HEK293 (cell line): ENCODE data around the gene IGSF21.
A peak's percentile ranks its signal among the peaks of the same experiment; 100 is the strongest.

Experiments
- CTCF ChIA-PET: fragments of 350-600 bp; formaldehyde crosslinking; extraction: SDS; loops from one replicate; lab custom pipeline; 2021; ENCODE audit warnings: antibody characterized with exemption; lab: Yijun Ruan, JAX
- POLR2A ChIA-PET: fragments of 300-600 bp; formaldehyde crosslinking; extraction: SDS; loops from one replicate; lab custom pipeline; 2020; ENCODE audit warnings: antibody characterized with exemption, inconsistent platforms; lab: Yijun Ruan, JAX
- H3K27ac ChIP-seq: fragments of 200-500 bp; sonication (Bioruptor generic); 2 replicates; pipeline ENCODE4 v1.5.1; 2014; ENCODE audit warnings: low read depth, low read length, control low read depth, inconsistent platforms; ENCODE audit errors: extremely low read depth
- H3K36me3 ChIP-seq, 2 experiments: fragments of 200-500 bp in 1 of 2; sonication (Bioruptor generic) in 1 of 2; 1 replicate in 1 of 2; 2 replicates in 1 of 2; pipeline ENCODE4 v1.5.1; 2014 to 2017; ENCODE audit warnings: inconsistent platforms in 2 of 2, low read length in 2 of 2; ENCODE audit not compliant: control insufficient read depth in 2 of 2, insufficient read depth in 1 of 2
- H3K4me1 ChIP-seq: fragments of 200-500 bp; sonication (Bioruptor generic); 2 replicates; pipeline ENCODE4 v1.5.1; 2014; ENCODE audit warnings: mild to moderate bottlenecking, low read length, inconsistent platforms; ENCODE audit not compliant: control insufficient read depth, insufficient read depth
- H3K4me3 ChIP-seq: 2 replicates; pipeline ENCODE4 v1.5.1; 2011; ENCODE audit warnings: low read depth, mild to moderate bottlenecking, control low read depth, low read length, moderate library complexity
- H3K9me3 ChIP-seq: fragments of 200-500 bp; sonication (Bioruptor generic); 2 replicates; pipeline ENCODE4 v1.5.1; 2014; ENCODE audit warnings: low read depth, low read length, inconsistent platforms; ENCODE audit not compliant: control insufficient read depth, insufficient read depth
- EGR2 ChIP-seq: fragments of 450-650 bp; formaldehyde crosslinking; IDR thresholded peaks from 2 replicates; pipeline ENCODE4 v1.5.1; 2016; ENCODE audit warnings: low read depth, missing biosample characterization, missing genetic modification characterization
- GLI4 ChIP-seq: fragments of 450-650 bp; formaldehyde crosslinking; IDR thresholded peaks from 2 replicates; pipeline ENCODE4 v1.5.1; 2016; ENCODE audit warnings: missing biosample characterization, missing genetic modification characterization
- GLIS1 ChIP-seq: fragments of 450-650 bp; formaldehyde crosslinking; IDR thresholded peaks from 2 replicates; pipeline ENCODE4 v1.5.1; 2016; ENCODE audit warnings: missing biosample characterization, missing genetic modification characterization
- GLIS2 ChIP-seq: fragments of 450-650 bp; formaldehyde crosslinking; IDR thresholded peaks from 2 replicates; pipeline ENCODE4 v1.5.1; 2016; ENCODE audit warnings: missing biosample characterization, missing genetic modification characterization
- KLF1 ChIP-seq: fragments of 450-650 bp; formaldehyde crosslinking; IDR thresholded peaks from 2 replicates; pipeline ENCODE4 v1.5.1; 2016; ENCODE audit warnings: missing biosample characterization, missing genetic modification characterization
- OSR2 ChIP-seq: fragments of 450-650 bp; formaldehyde crosslinking; IDR thresholded peaks from 2 replicates; pipeline ENCODE4 v1.5.1; 2016; ENCODE audit warnings: missing biosample characterization, missing genetic modification characterization
- PRDM1 ChIP-seq: fragments of 450-650 bp; formaldehyde crosslinking; IDR thresholded peaks from 2 replicates; pipeline ENCODE4; 2016; ENCODE audit warnings: missing biosample characterization, missing genetic modification characterization
- SP2 ChIP-seq: fragments of 450-650 bp; formaldehyde crosslinking; IDR thresholded peaks from 2 replicates; pipeline ENCODE4 v1.5.1; 2016; ENCODE audit warnings: missing biosample characterization, missing genetic modification characterization
- SP3 ChIP-seq: fragments of 450-650 bp; formaldehyde crosslinking; IDR thresholded peaks from 2 replicates; pipeline ENCODE4 v1.5.1; 2016; ENCODE audit warnings: missing biosample characterization, missing genetic modification characterization
- ZBTB20 ChIP-seq: fragments of 450-650 bp; formaldehyde crosslinking; IDR thresholded peaks from 2 replicates; pipeline ENCODE4 v1.5.1; 2016; ENCODE audit warnings: missing biosample characterization, missing genetic modification characterization
- ZNF132 ChIP-seq: fragments of 450-650 bp; formaldehyde crosslinking; IDR thresholded peaks from 2 replicates; pipeline ENCODE4 v1.5.1; 2017; ENCODE audit warnings: missing biosample characterization, missing genetic modification characterization, borderline replicate concordance
- ZNF138 ChIP-seq: fragments of 450-650 bp; formaldehyde crosslinking; IDR thresholded peaks from 2 replicates; pipeline ENCODE4 v1.5.1; 2016; ENCODE audit warnings: missing biosample characterization, missing genetic modification characterization, borderline replicate concordance
- ZNF274 ChIP-seq, 2 experiments: fragments of 200-500 bp in 1 of 2; fragments of 450-650 bp in 1 of 2; sonication (Bioruptor generic) in 1 of 2; formaldehyde crosslinking in 1 of 2; IDR thresholded peaks; 2 replicates each; pipeline versions ENCODE4 v1.5.1 to v1.6.1; 2014 to 2016; ENCODE audit warnings: borderline replicate concordance in 1 of 2, inconsistent platforms in 1 of 2, low read length in 1 of 2, missing biosample characterization in 1 of 2, missing genetic modification characterization in 1 of 2
- ZNF302 ChIP-seq: fragments of 450-650 bp; formaldehyde crosslinking; IDR thresholded peaks from 2 replicates; pipeline ENCODE4 v1.5.1; 2016; ENCODE audit warnings: missing biosample characterization, missing genetic modification characterization, low read depth
- ZNF311 ChIP-seq: fragments of 450-650 bp; formaldehyde crosslinking; IDR thresholded peaks from 2 replicates; pipeline ENCODE4 v1.5.1; 2017; ENCODE audit warnings: missing biosample characterization, missing genetic modification characterization, borderline replicate concordance
- ZNF366 ChIP-seq: fragments of 450-650 bp; formaldehyde crosslinking; conservative IDR thresholded peaks from 2 replicates; pipeline ENCODE4 v1.5.1; 2016; ENCODE audit warnings: missing biosample characterization, missing genetic modification characterization
- ZNF423 ChIP-seq: fragments of 450-650 bp; formaldehyde crosslinking; IDR thresholded peaks from 2 replicates; pipeline ENCODE4 v1.5.1; 2016; ENCODE audit warnings: missing biosample characterization, missing genetic modification characterization
- ZNF501 ChIP-seq: fragments of 450-650 bp; formaldehyde crosslinking; IDR thresholded peaks from 2 replicates; pipeline ENCODE4 v1.5.1; 2016; ENCODE audit warnings: missing biosample characterization, missing genetic modification characterization
- ZNF558 ChIP-seq: fragments of 450-650 bp; formaldehyde crosslinking; IDR thresholded peaks from 2 replicates; pipeline ENCODE4 v1.5.1; 2016; ENCODE audit warnings: missing biosample characterization, missing genetic modification characterization
- ZNF571 ChIP-seq: fragments of 450-650 bp; formaldehyde crosslinking; IDR thresholded peaks from 2 replicates; pipeline ENCODE4 v1.5.0; 2017; ENCODE audit warnings: missing biosample characterization, missing genetic modification characterization
- ZNF610 ChIP-seq: fragments of 450-650 bp; formaldehyde crosslinking; IDR thresholded peaks from 2 replicates; pipeline ENCODE4 v1.5.1; 2016; ENCODE audit warnings: missing biosample characterization, missing genetic modification characterization, borderline replicate concordance
- ZNF624 ChIP-seq: fragments of 450-650 bp; formaldehyde crosslinking; IDR thresholded peaks from 2 replicates; pipeline ENCODE4 v1.5.1; 2017; ENCODE audit warnings: missing biosample characterization, missing genetic modification characterization
- ZNF629 ChIP-seq: fragments of 450-650 bp; formaldehyde crosslinking; IDR thresholded peaks from 2 replicates; pipeline ENCODE4 v1.5.1; 2017; ENCODE audit warnings: missing biosample characterization, missing genetic modification characterization
- TF ChIP-seq, protein P1 (sequence below): fragments of 450-650 bp; formaldehyde crosslinking; IDR thresholded peaks from 2 replicates; pipeline ENCODE4 v1.5.1; 2016; ENCODE audit warnings: missing biosample characterization, missing genetic modification characterization
- TF ChIP-seq, protein P2 (sequence below): fragments of 450-650 bp; formaldehyde crosslinking; IDR thresholded peaks from 2 replicates; pipeline ENCODE4 v1.5.1; 2017; ENCODE audit warnings: missing biosample characterization, missing genetic modification characterization
- TF ChIP-seq, protein P3 (sequence below): fragments of 450-650 bp; formaldehyde crosslinking; IDR thresholded peaks from 2 replicates; pipeline ENCODE4 v1.5.1; 2016; ENCODE audit warnings: missing biosample characterization, missing genetic modification characterization, low read depth
- TF ChIP-seq, protein P4 (sequence below): fragments of 450-650 bp; formaldehyde crosslinking; optimal IDR thresholded peaks from 2 replicates; pipeline ENCODE3; 2016; ENCODE audit warnings: missing biosample characterization, mild to moderate bottlenecking, missing genetic modification characterization
- TF ChIP-seq, protein P5 (sequence below): fragments of 450-650 bp; formaldehyde crosslinking; IDR thresholded peaks from 2 replicates; pipeline ENCODE4 v1.5.1; 2016; ENCODE audit warnings: missing biosample characterization, missing genetic modification characterization

The IGSF21 gene

DNA sequence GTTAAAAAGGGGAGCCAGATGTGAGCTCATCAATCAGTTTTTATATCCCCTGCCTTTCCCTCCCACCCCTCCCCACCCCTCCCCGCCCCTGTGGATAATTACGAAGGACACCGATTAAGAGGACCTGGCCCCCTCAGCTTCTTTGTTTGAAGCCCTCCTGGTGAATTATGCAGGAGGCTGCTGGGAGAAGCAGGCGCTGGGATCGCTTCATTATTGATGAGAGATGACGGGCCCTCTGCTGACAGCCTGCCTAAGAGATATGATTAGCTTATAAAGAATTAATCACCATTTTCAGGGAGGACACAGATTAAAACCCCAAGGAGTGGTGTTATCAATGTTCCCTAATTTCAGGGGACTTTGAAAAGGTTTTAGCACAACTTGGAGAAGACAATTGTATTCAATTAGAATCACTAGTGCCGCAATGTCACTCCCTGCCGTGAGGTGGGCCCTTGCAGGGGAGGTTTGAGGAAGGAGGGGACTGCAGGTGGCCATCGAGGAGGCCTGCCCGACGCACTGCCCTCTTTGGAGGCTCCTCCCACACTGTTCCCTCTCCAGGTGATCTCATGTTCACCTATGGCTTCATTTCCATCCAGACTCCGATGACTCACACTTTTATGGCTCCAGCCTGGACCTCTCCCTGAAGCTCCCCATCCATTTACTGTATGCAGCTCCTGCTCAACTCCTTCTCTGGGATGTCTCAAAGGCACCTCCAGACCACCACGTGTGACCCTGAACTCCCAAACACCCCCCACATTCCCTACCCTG is 306.1 kb downstream of the IGSF21 start (continued):
- TF ChIP-seq ZNF629 (no peak), ZBTB20 (tag by site-specific recombination) (no peak), ZNF366 (tag by site-specific recombination) (peak; percentile 44; the same call in 1 of the 2 replicates), ZNF311 (no peak), PRDM1 (tag by site-specific recombination) (no peak), ZNF624 (tag by site-specific recombination) (no peak), ZNF138 (tag by site-specific recombination) (no peak), EGR2 (tag by site-specific recombination) (no peak), SP2 (tag by site-specific recombination) (no peak), GLIS2 (tag by site-specific recombination) (peak; percentile 58), ZNF274 (IDR thresholded peaks at IDR 0.05; ENCODE audit: low read length) (no peak), ZNF274 (tag by site-specific recombination; IDR thresholded peaks at IDR 0.05; ENCODE audit: borderline replicate concordance) (no peak), KLF1 (tag by site-specific recombination) (no peak), ZNF571 (tag by site-specific recombination) (no peak), ZNF610 (tag by site-specific recombination) (no peak), ZNF423 (tag by site-specific recombination) (no peak), GLI4 (tag by site-specific recombination) (no peak), SP3 (0 out of 2 replicates have a peak, but pooled peaks have one; percentile 30), GLIS1 (tag by site-specific recombination) (peak; percentile 81)
- TF ChIP-seq, protein P1, sequence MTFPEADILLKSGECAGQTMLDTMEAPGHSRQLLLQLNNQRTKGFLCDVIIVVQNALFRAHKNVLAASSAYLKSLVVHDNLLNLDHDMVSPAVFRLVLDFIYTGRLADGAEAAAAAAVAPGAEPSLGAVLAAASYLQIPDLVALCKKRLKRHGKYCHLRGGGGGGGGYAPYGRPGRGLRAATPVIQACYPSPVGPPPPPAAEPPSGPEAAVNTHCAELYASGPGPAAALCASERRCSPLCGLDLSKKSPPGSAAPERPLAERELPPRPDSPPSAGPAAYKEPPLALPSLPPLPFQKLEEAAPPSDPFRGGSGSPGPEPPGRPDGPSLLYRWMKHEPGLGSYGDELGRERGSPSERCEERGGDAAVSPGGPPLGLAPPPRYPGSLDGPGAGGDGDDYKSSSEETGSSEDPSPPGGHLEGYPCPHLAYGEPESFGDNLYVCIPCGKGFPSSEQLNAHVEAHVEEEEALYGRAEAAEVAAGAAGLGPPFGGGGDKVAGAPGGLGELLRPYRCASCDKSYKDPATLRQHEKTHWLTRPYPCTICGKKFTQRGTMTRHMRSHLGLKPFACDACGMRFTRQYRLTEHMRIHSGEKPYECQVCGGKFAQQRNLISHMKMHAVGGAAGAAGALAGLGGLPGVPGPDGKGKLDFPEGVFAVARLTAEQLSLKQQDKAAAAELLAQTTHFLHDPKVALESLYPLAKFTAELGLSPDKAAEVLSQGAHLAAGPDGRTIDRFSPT: no peak
- TF ChIP-seq, protein P2, sequence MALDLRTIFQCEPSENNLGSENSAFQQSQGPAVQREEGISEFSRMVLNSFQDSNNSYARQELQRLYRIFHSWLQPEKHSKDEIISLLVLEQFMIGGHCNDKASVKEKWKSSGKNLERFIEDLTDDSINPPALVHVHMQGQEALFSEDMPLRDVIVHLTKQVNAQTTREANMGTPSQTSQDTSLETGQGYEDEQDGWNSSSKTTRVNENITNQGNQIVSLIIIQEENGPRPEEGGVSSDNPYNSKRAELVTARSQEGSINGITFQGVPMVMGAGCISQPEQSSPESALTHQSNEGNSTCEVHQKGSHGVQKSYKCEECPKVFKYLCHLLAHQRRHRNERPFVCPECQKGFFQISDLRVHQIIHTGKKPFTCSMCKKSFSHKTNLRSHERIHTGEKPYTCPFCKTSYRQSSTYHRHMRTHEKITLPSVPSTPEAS (tag by site-specific recombination): no peak

DNA sequence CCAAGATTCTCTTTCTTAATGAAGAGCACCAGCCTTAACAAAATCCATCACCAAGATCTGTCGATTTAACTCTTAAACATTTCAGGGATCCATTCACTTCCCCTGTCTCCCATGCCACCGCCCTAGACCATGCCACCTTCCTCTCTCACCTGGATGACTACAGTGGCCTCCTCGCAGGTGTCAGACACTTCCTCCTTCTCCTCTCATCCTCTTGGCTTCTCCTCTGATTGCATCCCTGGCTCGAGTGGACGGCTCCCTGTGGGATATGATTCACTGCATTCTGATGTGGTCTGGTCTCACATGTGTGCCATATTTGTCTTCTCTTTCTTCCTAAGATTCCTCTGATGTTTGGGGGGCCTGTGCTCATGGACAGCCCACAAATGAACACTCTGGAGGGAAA is 306.7 kb downstream of the IGSF21 start:
- CTCF ChIA-PET: no interaction called here
- no peaks in the 10 kb centered on the region for H3K4me1 ChIP-seq
- H3K27ac ChIP-seq: no peak overlapping the region
- H3K36me3 ChIP-seq: no peaks in the 10 kb centered on the region
- POLR2A ChIA-PET: no interaction called here
- no peaks in the 10 kb centered on the region for H3K9me3 ChIP-seq
- H3K4me3 ChIP-seq: no peak overlapping the region
- no peak for TF ChIP-seq OSR2
- no peak for TF ChIP-seq ZNF132 (tag by site-specific recombination)
- TF ChIP-seq, protein P3, sequence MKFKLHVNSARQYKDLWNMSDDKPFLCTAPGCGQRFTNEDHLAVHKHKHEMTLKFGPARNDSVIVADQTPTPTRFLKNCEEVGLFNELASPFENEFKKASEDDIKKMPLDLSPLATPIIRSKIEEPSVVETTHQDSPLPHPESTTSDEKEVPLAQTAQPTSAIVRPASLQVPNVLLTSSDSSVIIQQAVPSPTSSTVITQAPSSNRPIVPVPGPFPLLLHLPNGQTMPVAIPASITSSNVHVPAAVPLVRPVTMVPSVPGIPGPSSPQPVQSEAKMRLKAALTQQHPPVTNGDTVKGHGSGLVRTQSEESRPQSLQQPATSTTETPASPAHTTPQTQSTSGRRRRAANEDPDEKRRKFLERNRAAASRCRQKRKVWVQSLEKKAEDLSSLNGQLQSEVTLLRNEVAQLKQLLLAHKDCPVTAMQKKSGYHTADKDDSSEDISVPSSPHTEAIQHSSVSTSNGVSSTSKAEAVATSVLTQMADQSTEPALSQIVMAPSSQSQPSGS (tag by site-specific recombination): no peak
- no peak for TF ChIP-seq ZNF501 (tag by site-specific recombination)
- TF ChIP-seq ZNF302 (tag by site-specific recombination): no peak
- TF ChIP-seq, protein P4, sequence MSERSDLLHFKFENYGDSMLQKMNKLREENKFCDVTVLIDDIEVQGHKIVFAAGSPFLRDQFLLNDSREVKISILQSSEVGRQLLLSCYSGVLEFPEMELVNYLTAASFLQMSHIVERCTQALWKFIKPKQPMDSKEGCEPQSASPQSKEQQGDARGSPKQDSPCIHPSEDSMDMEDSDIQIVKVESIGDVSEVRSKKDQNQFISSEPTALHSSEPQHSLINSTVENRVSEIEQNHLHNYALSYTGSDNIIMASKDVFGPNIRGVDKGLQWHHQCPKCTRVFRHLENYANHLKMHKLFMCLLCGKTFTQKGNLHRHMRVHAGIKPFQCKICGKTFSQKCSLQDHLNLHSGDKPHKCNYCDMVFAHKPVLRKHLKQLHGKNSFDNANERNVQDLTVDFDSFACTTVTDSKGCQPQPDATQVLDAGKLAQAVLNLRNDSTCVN (tag by site-specific recombination): no peak
- TF ChIP-seq, protein P5, sequence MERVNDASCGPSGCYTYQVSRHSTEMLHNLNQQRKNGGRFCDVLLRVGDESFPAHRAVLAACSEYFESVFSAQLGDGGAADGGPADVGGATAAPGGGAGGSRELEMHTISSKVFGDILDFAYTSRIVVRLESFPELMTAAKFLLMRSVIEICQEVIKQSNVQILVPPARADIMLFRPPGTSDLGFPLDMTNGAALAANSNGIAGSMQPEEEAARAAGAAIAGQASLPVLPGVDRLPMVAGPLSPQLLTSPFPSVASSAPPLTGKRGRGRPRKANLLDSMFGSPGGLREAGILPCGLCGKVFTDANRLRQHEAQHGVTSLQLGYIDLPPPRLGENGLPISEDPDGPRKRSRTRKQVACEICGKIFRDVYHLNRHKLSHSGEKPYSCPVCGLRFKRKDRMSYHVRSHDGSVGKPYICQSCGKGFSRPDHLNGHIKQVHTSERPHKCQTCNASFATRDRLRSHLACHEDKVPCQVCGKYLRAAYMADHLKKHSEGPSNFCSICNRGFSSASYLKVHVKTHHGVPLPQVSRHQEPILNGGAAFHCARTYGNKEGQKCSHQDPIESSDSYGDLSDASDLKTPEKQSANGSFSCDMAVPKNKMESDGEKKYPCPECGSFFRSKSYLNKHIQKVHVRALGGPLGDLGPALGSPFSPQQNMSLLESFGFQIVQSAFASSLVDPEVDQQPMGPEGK (tag by site-specific recombination): no peak
- TF ChIP-seq ZNF138 (tag by site-specific recombination): no peak
- TF ChIP-seq ZNF558: no peak
